Prostate gland (tissue), 2 donors: Measurements from ENCODE around the gene ANKRD44. TPM values are rescaled to one million over a fixed set of nuclear protein-coding genes. Genes with fewer than 3 reads are reported as not detected.

ENCODE experiments used
- DNase-seq: peaks from one replicate; pipeline ENCODE4 v3.0.0-alpha.2; 2019; ENCODE audit warnings: low spot score
- H3K27ac ChIP-seq, 2 donors: fragments of 200-600 bp; sonication (generic); 2 replicates each; pipeline ENCODE4 v1.5.1; 2017 to 2019
- H3K27me3 ChIP-seq: fragments of 200-600 bp; sonication (generic); replicated peaks from 2 replicates; pipeline ENCODE4 v1.5.1; 2019; ENCODE audit not compliant: insufficient read depth
- H3K36me3 ChIP-seq, 2 donors: fragments of 200-600 bp; sonication (generic); 1 replicate in 1 of 2; 2 replicates in 1 of 2; pipeline versions ENCODE4 v1.5.1 to v1.8.1; 2017 to 2019
- H3K4me1 ChIP-seq: fragments of 200-600 bp; sonication (generic); replicated peaks from 2 replicates; pipeline ENCODE4 v1.5.1; 2019
- H3K4me3 ChIP-seq, 2 donors: fragments of 200-600 bp; sonication (generic); 2 replicates each; pipeline ENCODE4 v1.5.1; 2017 to 2019
- H3K9me3 ChIP-seq: fragments of 200-600 bp; sonication (generic); 2 replicates; pipeline ENCODE4 v1.5.1; 2017
- CTCF ChIP-seq, 4 experiments: fragments of 200-600 bp in 2 of 4; fragments of 450-650 bp in 2 of 4; sonication (generic) in 2 of 4; IDR thresholded peaks; 1 replicate in 3 of 4; 2 replicates in 1 of 4; pipeline ENCODE4 v1.5.1; 2016 to 2019; ENCODE audit warnings: antibody characterized with exemption in 4 of 4, mild to moderate bottlenecking in 2 of 4, moderate library complexity in 2 of 4
- POLR2A ChIP-seq: fragments of 450-650 bp; IDR thresholded peaks from one replicate; pipeline ENCODE4 v1.6.1; 2016; ENCODE audit warnings: antibody characterized with exemption, mild to moderate bottlenecking
- POLR2AphosphoS5 ChIP-seq: sonication (generic); formaldehyde crosslinking; IDR thresholded peaks from one replicate; pipeline ENCODE4 v1.6.1; 2017; ENCODE audit warnings: antibody characterized with exemption
- WGBS: methylation state at CpG from one replicate; pipeline ENCODE4 v1.1.5; 2018; 5-methylcytosine and 5-hydroxymethylcytosine counted together
- intact Hi-C: fragments of 100-400 bp; cut with DNase I; formaldehyde crosslinking; loops from one replicate; pipeline ENCODE4 v1.14.2; 2022
- total RNA-seq, 2 donors: library from RNA; depleted of rRNA; stranded (reverse); fragments of >200 nt; gene quantifications; one replicate each; pipeline ENCODE4 v1.1.0, GENCODE V29; 2016

ANKRD44 gene
- total RNA-seq, 2 donors from 2014 or later, result 6.0 to 11.2 TPM

- Histone ChIP-seq H3K36me3 (no peaks in the 10 kb centered on the region), H3K27me3 (no peaks in the 10 kb centered on the region), H3K9me3 (no peaks in the 10 kb centered on the region), H3K27ac (no peak overlapping the region), H3K4me1 (no peaks in the 10 kb centered on the region), H3K4me3 (no peak overlapping the region)
- intact Hi-C loops, result no loop called here
- 98% methylated on average over 4 of the region's 4 CpGs for WGBS
- no peak for DNase-seq
- TF ChIP-seq POLR2AphosphoS5, result no peak
- TF ChIP-seq POLR2A, result no peak
- no peak for TF ChIP-seq CTCF (IDR thresholded peaks at IDR 0.05)
These were observed 43.6 kb upstream of the ANKRD44 start for GRCh38 chr2:197354169-197354558.

- TF ChIP-seq POLR2AphosphoS5 (no peak), CTCF (IDR thresholded peaks at IDR 0.05) (no peak), POLR2A (no peak)
- Histone ChIP-seq H3K36me3 (no peaks in the 10 kb centered on the region), H3K27me3 (no peaks in the 10 kb centered on the region), H3K9me3 (no peaks in the 10 kb centered on the region), H3K4me3 (no peak overlapping the region), H3K27ac (no peak overlapping the region), H3K4me1 (no peaks in the 10 kb centered on the region)
- 76% methylated on average over 3 of the region's 3 CpGs for WGBS
- intact Hi-C loops, result no loop called here
- no peak for DNase-seq
These were observed 43.0 kb upstream of the ANKRD44 start for GRCh38 chr2:197353393-197354168.

GRCh38 chr2:197349699-197350098 is 39.1 kb upstream of the ANKRD44 start:
- Histone ChIP-seq H3K27me3 (no peaks in the 10 kb centered on the region), H3K27ac (no peak overlapping the region), H3K4me3 (no peak overlapping the region), H3K36me3 (no peaks in the 10 kb centered on the region), H3K4me1 (no peaks in the 10 kb centered on the region), H3K9me3 (no peaks in the 10 kb centered on the region)
- TF ChIP-seq POLR2A, result no peak
- no peak for TF ChIP-seq POLR2AphosphoS5
- TF ChIP-seq CTCF (IDR thresholded peaks at IDR 0.05), result no peak
- WGBS, result 97% methylated on average over 2 of the region's 2 CpGs
- intact Hi-C loops, result no loop called here
- DNase-seq, result no peak

- no peak overlapping the region for H3K27ac ChIP-seq
- no peak for DNase-seq
- no peak overlapping the region for H3K4me3 ChIP-seq
- no peaks in the 10 kb centered on the region for H3K9me3 ChIP-seq
- H3K4me1 ChIP-seq, result no peaks in the 10 kb centered on the region
- H3K27me3 ChIP-seq, result no peaks in the 10 kb centered on the region
- H3K36me3 ChIP-seq, result no peaks in the 10 kb centered on the region
- TF ChIP-seq POLR2AphosphoS5 (no peak), CTCF (IDR thresholded peaks at IDR 0.05) (no peak), POLR2A (no peak)
- 61% methylated on average over 5 of the region's 5 CpGs for WGBS
- intact Hi-C loops, result no loop called here
These were observed 38.3 kb upstream of the ANKRD44 start for GRCh38 chr2:197348721-197349360.
